Measurements from ENCODE around the gene CITED1. TPM values are rescaled to one million over a fixed set of nuclear protein-coding genes. Genes with fewer than 3 reads are reported as not detected.
A peak's percentile ranks its signal among the peaks of the same experiment; 100 is the strongest.

CITED1 gene
- total RNA-seq, 1 donor from 2014 or later: not detected

- TF ChIP-seq CTCF (IDR thresholded peaks at IDR 0.05; ENCODE audit: borderline replicate concordance): no peak
- Histone ChIP-seq H3K36me3 (no peaks in the 10 kb centered on the region), H3K4me1 (peaks cover 4% of the 10 kb centered on the region), H3K4me3 (no peak overlapping the region), H3K27ac (replicated peaks) (no peak overlapping the region), H3K27me3 (ENCODE audit: low read depth) (peaks cover 16% of the 10 kb centered on the region), H3K9me3 (replicated peaks) (no peaks in the 10 kb centered on the region)
- DNase-seq: no peak
- intact Hi-C loops (cut with micrococcal nuclease): no loop called here
These were observed 5.7 kb downstream of the CITED1 start for GRCh38 chrX:72299891-72300630.

GRCh38 chrX:72297953-72298730 lies 7.6 kb downstream of the CITED1 start:
- DNase-seq: no peak
- Histone ChIP-seq H3K27ac (replicated peaks) (no peak overlapping the region), H3K36me3 (no peaks in the 10 kb centered on the region), H3K4me3 (no peak overlapping the region), H3K27me3 (ENCODE audit: low read depth) (peaks cover 1% of the 10 kb centered on the region), H3K9me3 (replicated peaks) (no peaks in the 10 kb centered on the region), H3K4me1 (no peaks in the 10 kb centered on the region)
- peak; percentile 36 for TF ChIP-seq CTCF (IDR thresholded peaks at IDR 0.05; ENCODE audit: borderline replicate concordance)
- intact Hi-C loops (cut with micrococcal nuclease): no loop called here

- intact Hi-C loops (cut with micrococcal nuclease): no loop called here
- Histone ChIP-seq H3K27me3 (ENCODE audit: low read depth) (no peaks in the 10 kb centered on the region), H3K4me1 (no peaks in the 10 kb centered on the region), H3K36me3 (no peaks in the 10 kb centered on the region), H3K27ac (replicated peaks) (no peak overlapping the region), H3K9me3 (replicated peaks) (no peaks in the 10 kb centered on the region), H3K4me3 (no peak overlapping the region)
- TF ChIP-seq CTCF (IDR thresholded peaks at IDR 0.05; ENCODE audit: borderline replicate concordance): no peak
- no peak for DNase-seq
These were observed 8.7 kb downstream of the CITED1 start for GRCh38 chrX:72296991-72297390.

GRCh38 chrX:72295745-72296144 lies 10.0 kb downstream of the CITED1 start:
- intact Hi-C loops (cut with micrococcal nuclease): no loop called here
- Histone ChIP-seq H3K36me3 (no peaks in the 10 kb centered on the region), H3K4me1 (no peaks in the 10 kb centered on the region), H3K4me3 (no peak overlapping the region), H3K27me3 (ENCODE audit: low read depth) (no peaks in the 10 kb centered on the region), H3K27ac (replicated peaks) (no peak overlapping the region), H3K9me3 (replicated peaks) (no peaks in the 10 kb centered on the region)
- no peak for TF ChIP-seq CTCF (IDR thresholded peaks at IDR 0.05; ENCODE audit: borderline replicate concordance)
- DNase-seq: no peak

- H3K36me3 ChIP-seq: no peaks in the 10 kb centered on the region
- TF ChIP-seq CTCF (IDR thresholded peaks at IDR 0.05; ENCODE audit: borderline replicate concordance): no peak
- no peak for DNase-seq
- H3K4me3 ChIP-seq: no peak overlapping the region
- intact Hi-C loops (cut with micrococcal nuclease): no loop called here
- H3K27ac ChIP-seq (replicated peaks): no peak overlapping the region
- H3K4me1 ChIP-seq: no peaks in the 10 kb centered on the region
- no peaks in the 10 kb centered on the region for H3K27me3 ChIP-seq (ENCODE audit: low read depth)
- no peaks in the 10 kb centered on the region for H3K9me3 ChIP-seq (replicated peaks)
These were observed 11.2 kb downstream of the CITED1 start for GRCh38 chrX:72294497-72294896.
